Astrocyte (in vitro differentiated cells and primary cell): ENCODE measurements around the gene RAX2. TPM values are rescaled to one million over a fixed set of nuclear protein-coding genes. Genes with fewer than 3 reads are reported as not detected.

Experiments used
- DNase-seq: peaks from one replicate; pipeline ENCODE4 v3.0.0-alpha.2; 2010; ENCODE audit warnings: low read depth
- FAIRE-seq: peaks from 2 replicates; lab custom pipeline; 2011; peaks lifted over from hg19 to GRCh38; lab: Jason Lieb, UNC
- H2AFZ ChIP-seq: 2 replicates; pipeline ENCODE4 v1.6.0; 2012; ENCODE audit warnings: low read depth, low read length, inconsistent platforms
- H3K27ac ChIP-seq: 2 replicates; pipeline ENCODE4 v1.5.1; 2011; ENCODE audit warnings: low read depth, low read length, inconsistent platforms
- H3K27me3 ChIP-seq: 2 replicates; pipeline ENCODE4 v1.6.0; 2011; ENCODE audit warnings: low read length, inconsistent platforms; ENCODE audit not compliant: insufficient read depth
- H3K36me3 ChIP-seq: 2 replicates; pipeline ENCODE4 v1.5.1; 2011; ENCODE audit warnings: low read length, inconsistent platforms; ENCODE audit not compliant: insufficient read depth
- H3K4me1 ChIP-seq: 2 replicates; pipeline ENCODE4 v1.5.1; 2011; ENCODE audit warnings: low read length, inconsistent platforms; ENCODE audit not compliant: insufficient read depth
- H3K4me2 ChIP-seq: 2 replicates; pipeline ENCODE4 v1.6.0; 2012; ENCODE audit warnings: low read length, inconsistent platforms
- H3K4me3 ChIP-seq: 2 replicates; pipeline ENCODE4 v1.5.1; 2011; ENCODE audit warnings: low read depth, mild to moderate bottlenecking, low read length, inconsistent platforms; ENCODE audit not compliant: insufficient read depth
- H3K79me2 ChIP-seq: 2 replicates; pipeline ENCODE4 v1.6.0; 2012; ENCODE audit warnings: mild to moderate bottlenecking, low read length, inconsistent platforms; ENCODE audit not compliant: insufficient read depth
- H3K9ac ChIP-seq: 2 replicates; pipeline ENCODE4 v1.6.0; 2012; ENCODE audit warnings: mild to moderate bottlenecking, low read length, inconsistent platforms
- H3K9me3 ChIP-seq: 2 replicates; pipeline ENCODE4 v1.5.1; 2012; ENCODE audit warnings: low read depth, mild to moderate bottlenecking, low read length, inconsistent platforms; ENCODE audit not compliant: insufficient read depth
- H4K20me1 ChIP-seq: 2 replicates; pipeline ENCODE4 v1.6.0; 2012; ENCODE audit warnings: low read length, inconsistent platforms; ENCODE audit not compliant: insufficient read depth
- H3K27ac Mint-ChIP-seq: one replicate; pipeline ENCODE4 v1.8.0; 2021; ENCODE audit warnings: mild to moderate bottlenecking, mixed read lengths; ENCODE audit not compliant: unreplicated experiment
- H3K27me3 Mint-ChIP-seq: one replicate; pipeline ENCODE4 v1.8.0; 2021; ENCODE audit warnings: low read depth, mixed read lengths; ENCODE audit not compliant: unreplicated experiment
- H3K36me3 Mint-ChIP-seq: one replicate; pipeline ENCODE4 v1.8.0; 2021; ENCODE audit warnings: low read depth, mixed read lengths; ENCODE audit not compliant: unreplicated experiment
- H3K4me1 Mint-ChIP-seq: one replicate; pipeline ENCODE4 v1.8.0; 2021; ENCODE audit warnings: low read depth, mixed read lengths; ENCODE audit not compliant: unreplicated experiment
- H3K4me3 Mint-ChIP-seq: one replicate; pipeline ENCODE4 v1.8.0; 2021; ENCODE audit warnings: mild to moderate bottlenecking, moderate library complexity, mixed read lengths; ENCODE audit not compliant: unreplicated experiment
- H3K9me3 Mint-ChIP-seq: one replicate; pipeline ENCODE4 v1.8.0; 2021; ENCODE audit warnings: mild to moderate bottlenecking, mixed read lengths; ENCODE audit not compliant: unreplicated experiment
- CTCF ChIP-seq: IDR thresholded peaks from 2 replicates; pipeline ENCODE4 v1.5.1; 2011; ENCODE audit warnings: low read depth, mild to moderate bottlenecking, inconsistent platforms, low read length, moderate library complexity; ENCODE audit not compliant: insufficient read depth
- EZH2 ChIP-seq: IDR thresholded peaks from 2 replicates; pipeline ENCODE4 v1.6.1; 2012; ENCODE audit warnings: mild to moderate bottlenecking, low read length, inconsistent platforms; ENCODE audit not compliant: insufficient read depth
- total RNA-seq: library from RNA; stranded (reverse); gene quantifications from 2 replicates; pipeline ENCODE4 v1.2.1, GENCODE V29; 2021

RAX2 gene
- total RNA-seq, 1 donor from 2014 or later, result not detected

GRCh38 chr19:3813473-3814392, 41.7 kb upstream of the RAX2 start:
- H3K27me3 ChIP-seq, result no peaks in the 10 kb centered on the region
- FAIRE-seq, result no peak
- H3K79me2 ChIP-seq, result no peaks in the 10 kb centered on the region
- DNase-seq, result no peak
- Mint-ChIP-seq H3K36me3 (no peaks in the 10 kb centered on the region), H3K27ac (peak overlapping the region; percentile 19), H3K27me3 (no peaks in the 10 kb centered on the region), H3K4me1 (peaks cover 5% of the 10 kb centered on the region), H3K9me3 (no peaks in the 10 kb centered on the region), H3K4me3 (no peak overlapping the region)
- H3K4me1 ChIP-seq, result peaks cover 7% of the 10 kb centered on the region
- TF ChIP-seq EZH2 (no peak), CTCF (no peak)
- H3K27ac ChIP-seq, result no peak overlapping the region
- no peak overlapping the region for H3K9ac ChIP-seq
- no peaks in the 10 kb centered on the region for H4K20me1 ChIP-seq
- H3K36me3 ChIP-seq, result no peaks in the 10 kb centered on the region
- H2AFZ ChIP-seq, result no peak overlapping the region
- H3K9me3 ChIP-seq, result no peaks in the 10 kb centered on the region
- H3K4me2 ChIP-seq, result no peak overlapping the region
- no peak overlapping the region for H3K4me3 ChIP-seq

GRCh38 chr19:3810708-3811355, 38.8 kb upstream of the RAX2 start:
- Histone ChIP-seq H3K4me3 (no peak overlapping the region), H3K4me2 (no peak overlapping the region), H4K20me1 (no peaks in the 10 kb centered on the region), H3K4me1 (no peaks in the 10 kb centered on the region), H3K27ac (no peak overlapping the region), H2AFZ (no peak overlapping the region), H3K36me3 (no peaks in the 10 kb centered on the region), H3K79me2 (no peaks in the 10 kb centered on the region), H3K9me3 (no peaks in the 10 kb centered on the region), H3K9ac (no peak overlapping the region), H3K27me3 (no peaks in the 10 kb centered on the region)
- H3K4me1 Mint-ChIP-seq, result peaks cover 2% of the 10 kb centered on the region
- no peak for FAIRE-seq
- H3K27me3 Mint-ChIP-seq, result peaks cover 6% of the 10 kb centered on the region
- H3K4me3 Mint-ChIP-seq, result no peak overlapping the region
- H3K9me3 Mint-ChIP-seq, result no peaks in the 10 kb centered on the region
- no peak for TF ChIP-seq EZH2
- TF ChIP-seq CTCF, result no peak
- no peaks in the 10 kb centered on the region for H3K36me3 Mint-ChIP-seq
- DNase-seq, result no peak
- no peak overlapping the region for H3K27ac Mint-ChIP-seq
